Measurements from ENCODE around the gene MALRD1.

- no peak for TF ChIP-seq EZH2 (IDR thresholded peaks at IDR 0.05; ENCODE audit: borderline replicate concordance, low read length)
- TF ChIP-seq, protein P1, sequence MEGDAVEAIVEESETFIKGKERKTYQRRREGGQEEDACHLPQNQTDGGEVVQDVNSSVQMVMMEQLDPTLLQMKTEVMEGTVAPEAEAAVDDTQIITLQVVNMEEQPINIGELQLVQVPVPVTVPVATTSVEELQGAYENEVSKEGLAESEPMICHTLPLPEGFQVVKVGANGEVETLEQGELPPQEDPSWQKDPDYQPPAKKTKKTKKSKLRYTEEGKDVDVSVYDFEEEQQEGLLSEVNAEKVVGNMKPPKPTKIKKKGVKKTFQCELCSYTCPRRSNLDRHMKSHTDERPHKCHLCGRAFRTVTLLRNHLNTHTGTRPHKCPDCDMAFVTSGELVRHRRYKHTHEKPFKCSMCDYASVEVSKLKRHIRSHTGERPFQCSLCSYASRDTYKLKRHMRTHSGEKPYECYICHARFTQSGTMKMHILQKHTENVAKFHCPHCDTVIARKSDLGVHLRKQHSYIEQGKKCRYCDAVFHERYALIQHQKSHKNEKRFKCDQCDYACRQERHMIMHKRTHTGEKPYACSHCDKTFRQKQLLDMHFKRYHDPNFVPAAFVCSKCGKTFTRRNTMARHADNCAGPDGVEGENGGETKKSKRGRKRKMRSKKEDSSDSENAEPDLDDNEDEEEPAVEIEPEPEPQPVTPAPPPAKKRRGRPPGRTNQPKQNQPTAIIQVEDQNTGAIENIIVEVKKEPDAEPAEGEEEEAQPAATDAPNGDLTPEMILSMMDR (IDR thresholded peaks at IDR 0.05; ENCODE audit: low read length): no peak
Measured at GRCh38 chr10:19606968-19607367, 558.4 kb downstream of the MALRD1 start.

All from OCI-LY1 (cell line).